K562 (cell line): ENCODE results near the gene MAGI1. TPM values are rescaled to one million over a fixed set of nuclear protein-coding genes. Genes with fewer than 3 reads are reported as not detected.

Source experiments
- ATAC-seq: fragments of 200-7000 bp; cut with Tn5 transposase; 3 replicates; pipeline ENCODE4 v1.9.1; 2020; ENCODE audit warnings: moderate library complexity
- BruUV-seq: library from RNA; stranded (reverse); fragments of 400-500 nt; replicated peaks from 2 replicates; lab custom pipeline; 2021; lab: Mats Ljungman, UMichigan
- CTCF ChIA-PET: fragments of 300-600 bp; formaldehyde crosslinking; extraction: SDS; loops from one replicate; lab custom pipeline; 2021; ENCODE audit warnings: low intra/inter-chr PET ratio; lab: Yijun Ruan, JAX
- POLR2A ChIA-PET: fragments of 300-600, 350-650 bp; sonication (Branson Sonifier 250); formaldehyde crosslinking; extraction: SDS; loops from one replicate; lab custom pipeline; 2021; ENCODE audit warnings: antibody characterized with exemption, inconsistent platforms; lab: Yijun Ruan, JAX
- DNase-seq, 4 experiments: peaks; one replicate each; pipeline versions ENCODE4 v3.0.0 to v3.0.0-alpha.2; 2011 to 2018; ENCODE audit warnings: low spot score in 3 of 4, mixed read lengths in 3 of 4; ENCODE audit errors: extremely low read depth in 1 of 4
- FAIRE-seq: peaks from 2 replicates; lab custom pipeline; 2011; peaks lifted over from hg19 to GRCh38; lab: Jason Lieb, UNC
- H2AFZ ChIP-seq: 2 replicates; pipeline ENCODE4 v1.6.0; 2011; ENCODE audit warnings: low read depth, low read length, control low read depth, inconsistent platforms
- H3K27ac ChIP-seq: fragments of 200-600 bp; 3 replicates; pipeline ENCODE4 v1.8.0; 2011; ENCODE audit warnings: low read depth, mild to moderate bottlenecking, control low read depth, inconsistent platforms, low read length, moderate library complexity, mixed read lengths; ENCODE audit errors: extremely low read depth
- H3K27me3 ChIP-seq, 2 experiments: fragments of 300-600 bp in 1 of 2; 2 replicates in 1 of 2; 3 replicates in 1 of 2; pipeline versions ENCODE4 v1.6.0 to v1.8.0; 2011; ENCODE audit warnings: inconsistent platforms in 2 of 2, low read length in 2 of 2, mild to moderate bottlenecking in 1 of 2, mixed read lengths in 1 of 2, moderate library complexity in 1 of 2; ENCODE audit not compliant: control insufficient read depth in 2 of 2, insufficient read depth in 2 of 2
- H3K36me3 ChIP-seq: fragments of 300-600 bp; 3 replicates; pipeline ENCODE4 v1.8.0; 2011; ENCODE audit warnings: mild to moderate bottlenecking, low read length, inconsistent platforms; ENCODE audit not compliant: control insufficient read depth, insufficient read depth
- H3K4me1 ChIP-seq, 2 experiments: fragments of 200-600 bp in 1 of 2; replicated peaks in 1 of 2; 2 replicates in 1 of 2; 3 replicates in 1 of 2; pipeline versions ENCODE4 v1.5.1 to v1.8.0; 2011; ENCODE audit warnings: inconsistent platforms in 2 of 2, low read length in 2 of 2, mild to moderate bottlenecking in 1 of 2, mixed read lengths in 1 of 2, moderate library complexity in 1 of 2; ENCODE audit not compliant: control insufficient read depth in 2 of 2, insufficient read depth in 2 of 2
- H3K4me2 ChIP-seq: 2 replicates; pipeline ENCODE4 v1.6.1; 2011; ENCODE audit warnings: low read length, control low read depth, inconsistent platforms, mixed read lengths; ENCODE audit not compliant: insufficient read depth
- H3K4me3 ChIP-seq: fragments of 200-600 bp; sonication (generic), shearing (Covaris generic); 2 replicates; pipeline ENCODE4 v1.5.1; 2016; ENCODE audit warnings: control low read depth, inconsistent platforms
- H3K79me2 ChIP-seq: fragments of 200-600 bp; 3 replicates; pipeline ENCODE4 v1.8.0; 2011; ENCODE audit warnings: low read length, inconsistent platforms; ENCODE audit not compliant: control insufficient read depth, insufficient read depth
- H3K9ac ChIP-seq, 2 experiments: 2 replicates each; pipeline versions ENCODE4 v1.6.0 to v1.6.1; 2011; ENCODE audit warnings: low read depth in 2 of 2, low read length in 2 of 2, control low read depth in 1 of 2, inconsistent platforms in 1 of 2, mild to moderate bottlenecking in 1 of 2, mixed read lengths in 1 of 2; ENCODE audit not compliant: insufficient read depth in 1 of 2
- H3K9me1 ChIP-seq: one replicate; pipeline ENCODE4 v1.6.0; 2011; ENCODE audit warnings: inconsistent platforms, mild to moderate bottlenecking, low read length, moderate library complexity; ENCODE audit not compliant: control insufficient read depth, insufficient read depth
- H3K9me3 ChIP-seq: replicated peaks from 2 replicates; pipeline ENCODE4 v1.5.1; 2011; ENCODE audit warnings: low read depth, low read length, inconsistent platforms; ENCODE audit not compliant: control insufficient read depth, insufficient read depth
- H4K20me1 ChIP-seq: replicated peaks from 2 replicates; pipeline ENCODE4 v1.6.1; 2011; ENCODE audit warnings: low read length, inconsistent platforms, mixed read lengths; ENCODE audit not compliant: control insufficient read depth, insufficient read depth
- NR2C1 ChIP-seq, 2 experiments: fragments of 450-650 bp; IDR thresholded peaks; 2 replicates each; pipeline ENCODE4 v1.6.1; 2017; ENCODE audit warnings: mild to moderate bottlenecking in 2 of 2, antibody characterized with exemption in 1 of 2, inconsistent platforms in 1 of 2, missing compliant biosample characterization in 1 of 2, missing genetic modification characterization in 1 of 2
- NR4A1 ChIP-seq, 2 experiments: fragments of 250-450 bp in 1 of 2; fragments of 450-650 bp in 1 of 2; sonication (Bioruptor Pico) in 1 of 2; IDR thresholded peaks; 2 replicates each; pipeline versions ENCODE4 v1.4.0 to v1.6.1; 2016 to 2020; ENCODE audit warnings: mild to moderate bottlenecking in 2 of 2, missing compliant biosample characterization in 1 of 2, missing genetic modification characterization in 1 of 2, moderate library complexity in 1 of 2
- PHB ChIP-seq: fragments of 250-450 bp; sonication (Bioruptor Pico); IDR thresholded peaks from 2 replicates; pipeline ENCODE4 v1.5.0; 2021
- PML ChIP-seq: IDR thresholded peaks from 2 replicates; pipeline ENCODE4 v1.6.1; 2012; ENCODE audit warnings: low read length, inconsistent platforms
- TARDBP ChIP-seq: fragments of 450-650 bp; IDR thresholded peaks from 2 replicates; pipeline ENCODE4 v1.6.1; 2016
- WGBS: fragments of 100-300 bp; shearing (Covaris generic); methylation state at CpG from one replicate; pipeline ENCODE4 v1.1.6; 2016; ENCODE audit warnings: low coverage, mixed read lengths; ENCODE audit not compliant: insufficient coverage; ENCODE audit errors: missing lambda C conversion rate; 5-methylcytosine and 5-hydroxymethylcytosine counted together
- in situ Hi-C: fragments of 300-500 bp; cut with MboI; formaldehyde crosslinking; loops from 4 replicates; pipeline ENCODE4 v1.15.0; 2018; ENCODE audit warnings: inconsistent platforms, mixed read lengths
- intact Hi-C: fragments of 100-400 bp; cut with micrococcal nuclease; formaldehyde crosslinking; loops from 2 replicates; pipeline ENCODE4 v1.14.2; 2022
- polyA plus RNA-seq, 8 experiments: library from polyadenylated mRNA; depleted of rRNA in 4 of 8; stranded (reverse) in 5 of 8; unstranded in 3 of 8; fragments of >200 nt; fragmentation: Nextera tagmentation in 2 of 8; fragmentation: Illumina TruSeq in 1 of 8; extraction: Ambion mirVana in 2 of 8; extraction: Trizol in 1 of 8; gene quantifications; 2 replicates each; pipeline versions ENCODE4 v1.2.1 to v1.2.3, GENCODE V29; 2011 to 2014; ENCODE audit warnings: inconsistent platforms in 1 of 8, missing spikeins in 1 of 8
- total RNA-seq, 7 experiments: library from RNA; depleted of rRNA in 6 of 7; stranded (reverse); fragments of >200 nt in 6 of 7; fragmentation: Illumina TruSeq in 2 of 7; extraction: Trizol in 2 of 7; gene quantifications; 2 replicates each; pipeline versions ENCODE4 v1.2.1 to v1.2.3, GENCODE V29; 2011 to 2021; ENCODE audit warnings: low replicate concordance in 1 of 7

The MAGI1 gene
- total and polyA plus RNA-seq, 9 of the 15 experiments (the other 6 are each of a cell fraction or from before 2014, with no cell fraction given) = 7.8 to 59.4 (median 43.2) TPM

- TF ChIP-seq NR4A1 (CRISPR knock-in tag; IDR thresholded peaks at IDR 0.05) (no peak), NR4A1 (tag; IDR thresholded peaks at IDR 0.05) (no peak), PHB (CRISPR knock-in tag) (no peak), TARDBP (no peak)
Observed at GRCh38 chr3:65767551-65767950, 271.2 kb downstream of the MAGI1 start (continued).

DNA sequence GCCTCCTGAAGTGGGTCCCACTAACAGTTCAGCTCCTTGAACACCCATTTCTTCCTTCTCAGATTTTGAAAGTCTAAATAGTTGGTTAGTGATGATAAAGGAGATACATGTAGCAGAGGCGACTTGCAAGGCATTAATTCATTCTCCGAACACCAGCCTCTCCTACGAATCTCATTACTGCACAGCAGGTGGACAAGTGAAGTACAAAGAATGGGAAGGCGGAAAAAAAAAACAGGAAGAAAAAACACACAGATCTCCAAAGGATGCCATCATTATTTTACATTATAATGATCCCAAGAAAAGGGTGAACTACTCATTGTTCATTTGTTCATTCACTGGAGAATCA lies 276.5 kb downstream of the MAGI1 start:
- H3K9me1 ChIP-seq = no peaks in the 10 kb centered on the region
- H3K9me3 ChIP-seq = no peaks in the 10 kb centered on the region
- H3K4me1 ChIP-seq = no peaks in the 10 kb centered on the region
- no peak overlapping the region for H3K27ac ChIP-seq
- H4K20me1 ChIP-seq = no peaks in the 10 kb centered on the region
- in situ Hi-C loops (no loop called here), intact Hi-C loops (no loop called here)
- no peak overlapping the region for H3K4me3 ChIP-seq
- H3K4me2 ChIP-seq = no peak overlapping the region
- ChIA-PET CTCF (no interaction called here), POLR2A (no interaction called here)
- H3K36me3 ChIP-seq = no peaks in the 10 kb centered on the region
- no peaks in the 10 kb centered on the region for H3K79me2 ChIP-seq
- no TSS peak for BruUV-seq
- no peak overlapping the region for H2AFZ ChIP-seq
- WGBS = 13% methylated on average over 4 of the region's 4 CpGs
- peaks cover 10 to 13% of the 10 kb centered on the region in 2 experiments; a peak in 3 of 5 replicates for H3K27me3 ChIP-seq
- TF ChIP-seq NR2C1 (IDR thresholded peaks at IDR 0.05) (no peak), NR2C1 (tag; IDR thresholded peaks at IDR 0.05) (no peak), PML (no peak)
- FAIRE-seq (no peak), DNase-seq (no peak), ATAC-seq (no peak)
- H3K9ac ChIP-seq = no peak overlapping the region
